Endodermal cell (in vitro differentiated cells): Measurements from ENCODE around the gene CLK4. TPM values are rescaled to one million over a fixed set of nuclear protein-coding genes. Genes with fewer than 3 reads are reported as not detected.
A peak's percentile ranks its signal among the peaks of the same experiment; 100 is the strongest.

Experiments used
- DNase-seq: peaks from one replicate; pipeline ENCODE4 v3.0.0-alpha.2; 2017
- H3K27ac ChIP-seq: 2 replicates; pipeline ENCODE4 v1.5.1; 2013; ENCODE audit warnings: mild to moderate bottlenecking, low read depth, low read length, moderate library complexity
- H3K27me3 ChIP-seq: 2 replicates; pipeline ENCODE4 v1.6.1; 2013; ENCODE audit warnings: mild to moderate bottlenecking, low read length, moderate library complexity; ENCODE audit not compliant: insufficient read depth, control insufficient read depth, poor library complexity, severe bottlenecking
- H3K36me3 ChIP-seq: 2 replicates; pipeline ENCODE4 v1.7.0; 2013; ENCODE audit warnings: mild to moderate bottlenecking, low read length, moderate library complexity; ENCODE audit not compliant: control insufficient read depth, insufficient read depth
- H3K4me1 ChIP-seq: one replicate; pipeline ENCODE4 v1.7.0; 2013; ENCODE audit warnings: low read length; ENCODE audit not compliant: control insufficient read depth, insufficient read depth
- H3K4me3 ChIP-seq: 2 replicates; pipeline ENCODE4 v1.5.1; 2013; ENCODE audit warnings: mild to moderate bottlenecking, low read length, moderate library complexity
- H3K9ac ChIP-seq: 2 replicates; pipeline ENCODE4 v1.6.1; 2013; ENCODE audit warnings: mild to moderate bottlenecking, low read length, moderate library complexity; ENCODE audit not compliant: poor library complexity, severe bottlenecking; ENCODE audit errors: extremely low read depth
- H3K9me3 ChIP-seq: 2 replicates; pipeline ENCODE4 v1.6.1; 2013; ENCODE audit warnings: mild to moderate bottlenecking, low read length, moderate library complexity; ENCODE audit not compliant: control insufficient read depth
- H3K27ac Mint-ChIP-seq: 2 replicates; pipeline ENCODE4 v1.8.0; 2020; ENCODE audit warnings: mixed read lengths
- H3K27me3 Mint-ChIP-seq: 2 replicates; pipeline ENCODE4 v1.8.0; 2021; ENCODE audit warnings: mild to moderate bottlenecking, mixed read lengths; ENCODE audit not compliant: insufficient read depth
- H3K36me3 Mint-ChIP-seq: 2 replicates; pipeline ENCODE4 v1.8.0; 2020; ENCODE audit warnings: low read depth, mixed read lengths
- H3K4me1 Mint-ChIP-seq: 2 replicates; pipeline ENCODE4 v1.8.0; 2020; ENCODE audit warnings: mixed read lengths
- H3K4me3 Mint-ChIP-seq: 2 replicates; pipeline ENCODE4 v1.8.0; 2020; ENCODE audit warnings: mild to moderate bottlenecking, moderate library complexity, mixed read lengths
- H3K9me3 Mint-ChIP-seq: 2 replicates; pipeline ENCODE4 v1.8.0; 2020; ENCODE audit warnings: mild to moderate bottlenecking, mixed read lengths
- CTCF ChIP-seq: fragments of 200-600 bp; sonication (generic); conservative IDR thresholded peaks from 2 replicates; pipeline ENCODE4 v1.5.0; 2021; ENCODE audit warnings: antibody characterized with exemption, mild to moderate bottlenecking
- WGBS, 2 experiments: methylation state at CpG; one replicate each; pipeline versions ENCODE4 v1.1.5 to v1.1.7; 2013; ENCODE audit warnings: missing lambda C conversion rate in 2 of 2, mixed read lengths in 1 of 2; ENCODE audit not compliant: insufficient coverage in 1 of 2, insufficient read length in 1 of 2; 5-methylcytosine and 5-hydroxymethylcytosine counted together
- total RNA-seq, 2 donors: library from RNA; stranded (reverse); fragmentation: NEBNext Ultra II Directional in 1 of 2; extraction: Animal tissue kit (Norgen Biotek cat#: 25700) in 1 of 2; gene quantifications; 2 replicates in 1 of 2; 3 replicates in 1 of 2; pipeline ENCODE4 v1.2.1, GENCODE V29; 2021

Gene CLK4
- total RNA-seq, 2 donors from 2014 or later: 14.9 to 19.4 TPM

GRCh38 chr5:178670351-178670885, 43.6 kb upstream of the CLK4 start:
- peaks cover 18% of the 10 kb centered on the region for H3K27me3 Mint-ChIP-seq
- H3K9me3 Mint-ChIP-seq: peaks cover 6% of the 10 kb centered on the region
- WGBS, 2 experiments: 80 to 89% methylated on average over 5 to 9 of the region's 10 CpGs

GRCh38 chr5:178668579-178668978, 41.7 kb upstream of the CLK4 start:
- no peak overlapping the region for H3K4me3 Mint-ChIP-seq

More at GRCh38 chr5:178670351-178670885, 43.6 kb upstream of the CLK4 start:
- H3K4me3 Mint-ChIP-seq: no peak overlapping the region
- Histone ChIP-seq H3K27me3 (no peaks in the 10 kb centered on the region), H3K4me1 (no peaks in the 10 kb centered on the region), H3K9ac (no peak overlapping the region), H3K36me3 (no peaks in the 10 kb centered on the region), H3K9me3 (no peaks in the 10 kb centered on the region), H3K27ac (no peak overlapping the region), H3K4me3 (no peak overlapping the region)
- H3K36me3 Mint-ChIP-seq: no peaks in the 10 kb centered on the region
- H3K4me1 Mint-ChIP-seq: no peaks in the 10 kb centered on the region
- no peak for TF ChIP-seq CTCF
- DNase-seq: no peak
- no peak overlapping the region for H3K27ac Mint-ChIP-seq

GRCh38 chr5:178667688-178668087, 40.8 kb upstream of the CLK4 start:
- H3K9ac ChIP-seq: no peak overlapping the region
- H3K27me3 ChIP-seq: no peaks in the 10 kb centered on the region
- no peaks in the 10 kb centered on the region for H3K4me1 Mint-ChIP-seq
- peaks cover 7% of the 10 kb centered on the region for H3K9me3 Mint-ChIP-seq
- WGBS, 2 experiments: 75% methylated on average over 10 of the region's 10 CpGs
- no peaks in the 10 kb centered on the region for H3K4me1 ChIP-seq
- H3K36me3 Mint-ChIP-seq: no peaks in the 10 kb centered on the region
- no peak for TF ChIP-seq CTCF
- no peak overlapping the region for H3K27ac Mint-ChIP-seq
- no peak overlapping the region for H3K4me3 Mint-ChIP-seq
- DNase-seq: peak; percentile 57
- peaks cover 18% of the 10 kb centered on the region for H3K27me3 Mint-ChIP-seq
- no peak overlapping the region for H3K4me3 ChIP-seq
- H3K27ac ChIP-seq: no peak overlapping the region
- H3K36me3 ChIP-seq: no peaks in the 10 kb centered on the region
- no peaks in the 10 kb centered on the region for H3K9me3 ChIP-seq

More at GRCh38 chr5:178668579-178668978, 41.7 kb upstream of the CLK4 start:
- Mint-ChIP-seq H3K27me3 (peaks cover 18% of the 10 kb centered on the region), H3K27ac (no peak overlapping the region), H3K9me3 (peaks cover 7% of the 10 kb centered on the region), H3K36me3 (no peaks in the 10 kb centered on the region), H3K4me1 (no peaks in the 10 kb centered on the region)
- Histone ChIP-seq H3K4me1 (no peaks in the 10 kb centered on the region), H3K9ac (no peak overlapping the region), H3K36me3 (no peaks in the 10 kb centered on the region), H3K4me3 (no peak overlapping the region), H3K27ac (no peak overlapping the region), H3K27me3 (no peaks in the 10 kb centered on the region), H3K9me3 (no peaks in the 10 kb centered on the region)
- 88% methylated on average over 7 of the region's 7 CpGs; no CpG with 5 or more reads in 1 of the 2 experiments for WGBS, 2 experiments
- TF ChIP-seq CTCF: no peak
- no peak for DNase-seq
